Caco-2 (cell line): ENCODE data around the gene TRAK1. TPM values are rescaled to one million over a fixed set of nuclear protein-coding genes. Genes with fewer than 3 reads are reported as not detected.

Source experiments
- BruUV-seq: library from RNA; stranded (reverse); fragments of 400-500 nt; replicated peaks from 2 replicates; lab custom pipeline; 2021; lab: Mats Ljungman, UMichigan
- CTCF ChIA-PET: fragments of 300-600 bp; sonication (Branson Sonifier 250); formaldehyde crosslinking; loops from one replicate; lab custom pipeline; 2022; ENCODE audit warnings: antibody characterized with exemption; lab: Charles Lee
- POLR2A ChIA-PET: fragments of 300-600 bp; sonication (Branson Sonifier 250); formaldehyde crosslinking; loops from one replicate; lab custom pipeline; 2022; ENCODE audit warnings: antibody characterized with exemption; lab: Charles Lee
- DNase-seq, 2 experiments: peaks; one replicate each; pipeline versions ENCODE4 v3.0.0 to v3.0.0-alpha.2; 2020 to 2022
- H3K27me3 ChIP-seq: replicated peaks from 2 replicates; pipeline ENCODE4 v1.6.0; 2011; ENCODE audit warnings: low read length; ENCODE audit not compliant: control insufficient read depth, insufficient read depth
- H3K36me3 ChIP-seq: 2 replicates; pipeline ENCODE4 v1.5.1; 2011; ENCODE audit warnings: low read length; ENCODE audit not compliant: control insufficient read depth, insufficient read depth
- H3K4me1 ChIP-seq: fragments of 250-450 bp; sonication (Bioruptor Pico); 2 replicates; pipeline ENCODE4 v1.5.1; 2020; ENCODE audit warnings: mild to moderate bottlenecking
- H3K4me3 ChIP-seq: 2 replicates; pipeline ENCODE4 v1.5.1; 2011; ENCODE audit warnings: low read depth, mild to moderate bottlenecking, control low read depth, low read length
- H3K9me3 ChIP-seq: fragments of 250-450 bp; sonication (Bioruptor Pico); 2 replicates; pipeline ENCODE4 v1.5.1; 2020; ENCODE audit warnings: mild to moderate bottlenecking, moderate library complexity
- H3K27ac Mint-ChIP-seq: one replicate; pipeline ENCODE4 v1.8.0; 2022; ENCODE audit warnings: mixed read lengths; ENCODE audit not compliant: unreplicated experiment
- H3K27me3 Mint-ChIP-seq: one replicate; pipeline ENCODE4 v1.8.0; 2022; ENCODE audit warnings: mixed read lengths; ENCODE audit not compliant: insufficient read depth, unreplicated experiment
- H3K36me3 Mint-ChIP-seq: one replicate; pipeline ENCODE4 v1.8.0; 2022; ENCODE audit warnings: mild to moderate bottlenecking, mixed read lengths; ENCODE audit not compliant: insufficient read depth, unreplicated experiment
- H3K4me1 Mint-ChIP-seq: one replicate; pipeline ENCODE4 v1.8.0; 2022; ENCODE audit warnings: low read depth, mixed read lengths; ENCODE audit not compliant: unreplicated experiment
- H3K4me3 Mint-ChIP-seq: one replicate; pipeline ENCODE4 v1.8.0; 2022; ENCODE audit warnings: mild to moderate bottlenecking, moderate library complexity, mixed read lengths; ENCODE audit not compliant: unreplicated experiment
- H3K9me3 Mint-ChIP-seq: one replicate; pipeline ENCODE4 v1.8.0; 2022; ENCODE audit warnings: mixed read lengths; ENCODE audit not compliant: unreplicated experiment
- intact Hi-C: fragments of 100-400 bp; cut with micrococcal nuclease; formaldehyde crosslinking; loops from one replicate; pipeline ENCODE4 v1.10.0; 2022; ENCODE audit not compliant: unreplicated experiment
- total RNA-seq: library from RNA; stranded (reverse); gene quantifications from 2 replicates; pipeline ENCODE4 v1.2.3, GENCODE V29; 2022
- TF ChIP-seq, protein P1 (sequence below), 2 experiments: fragments of 200-600 bp in 1 of 2; IDR thresholded peaks; 1 replicate in 1 of 2; 2 replicates in 1 of 2; pipeline versions ENCODE4 v1.5.1 to v1.8.0; 2011 to 2022; ENCODE audit warnings: antibody characterized with exemption in 1 of 2, control low read depth in 1 of 2, inconsistent platforms in 1 of 2, low read depth in 1 of 2, low read length in 1 of 2, mild to moderate bottlenecking in 1 of 2, moderate library complexity in 1 of 2; ENCODE audit not compliant: insufficient read depth in 1 of 2, severe bottlenecking in 1 of 2, unreplicated experiment in 1 of 2

The TRAK1 gene
- total RNA-seq, 1 experiment from 2014 or later: 33.3 TPM

DNA sequence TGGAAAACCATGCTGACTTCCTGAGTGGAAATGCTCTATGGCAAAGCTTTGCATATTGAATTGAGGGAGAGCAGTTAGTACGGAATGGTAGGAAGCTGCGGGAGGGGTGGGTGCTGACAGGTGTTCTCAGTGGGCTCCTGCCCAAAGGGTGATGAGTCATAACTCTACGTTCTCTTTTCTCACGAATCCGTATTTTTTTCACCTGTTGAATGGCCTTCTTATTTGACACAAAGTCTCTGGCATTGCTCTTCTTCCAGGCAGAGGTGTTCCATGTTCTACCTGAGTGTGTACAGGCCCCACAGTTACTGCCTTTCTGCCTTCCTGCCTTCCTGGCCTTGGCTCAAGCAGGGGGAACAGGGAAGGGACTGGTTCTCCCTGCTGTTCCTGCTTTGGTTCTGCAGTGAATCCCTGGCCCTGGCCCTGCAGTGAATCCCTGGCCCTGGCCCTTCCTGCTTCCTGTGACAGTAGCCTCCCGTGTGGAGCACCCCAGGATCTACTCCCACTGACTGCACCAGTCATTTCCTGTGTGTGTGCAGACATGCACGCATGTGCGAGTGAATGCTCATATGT, 31.9 kb downstream of the TRAK1 start:
- no peaks in the 10 kb centered on the region for H3K9me3 ChIP-seq
- H3K27me3 ChIP-seq: no peaks in the 10 kb centered on the region
- Mint-ChIP-seq H3K4me3 (no peak overlapping the region), H3K27ac (peak overlapping the region; percentile 72), H3K36me3 (peaks cover 12% of the 10 kb centered on the region), H3K27me3 (no peaks in the 10 kb centered on the region), H3K9me3 (no peaks in the 10 kb centered on the region), H3K4me1 (peaks cover 29% of the 10 kb centered on the region)
- ChIA-PET CTCF (interaction anchor here (1.3 kb wide), 1 partner anchor 68 kb away, joined by 8 read pairs; no protein-coding TSS in a partner anchor), POLR2A (no interaction called here)
- TF ChIP-seq, protein P1, sequence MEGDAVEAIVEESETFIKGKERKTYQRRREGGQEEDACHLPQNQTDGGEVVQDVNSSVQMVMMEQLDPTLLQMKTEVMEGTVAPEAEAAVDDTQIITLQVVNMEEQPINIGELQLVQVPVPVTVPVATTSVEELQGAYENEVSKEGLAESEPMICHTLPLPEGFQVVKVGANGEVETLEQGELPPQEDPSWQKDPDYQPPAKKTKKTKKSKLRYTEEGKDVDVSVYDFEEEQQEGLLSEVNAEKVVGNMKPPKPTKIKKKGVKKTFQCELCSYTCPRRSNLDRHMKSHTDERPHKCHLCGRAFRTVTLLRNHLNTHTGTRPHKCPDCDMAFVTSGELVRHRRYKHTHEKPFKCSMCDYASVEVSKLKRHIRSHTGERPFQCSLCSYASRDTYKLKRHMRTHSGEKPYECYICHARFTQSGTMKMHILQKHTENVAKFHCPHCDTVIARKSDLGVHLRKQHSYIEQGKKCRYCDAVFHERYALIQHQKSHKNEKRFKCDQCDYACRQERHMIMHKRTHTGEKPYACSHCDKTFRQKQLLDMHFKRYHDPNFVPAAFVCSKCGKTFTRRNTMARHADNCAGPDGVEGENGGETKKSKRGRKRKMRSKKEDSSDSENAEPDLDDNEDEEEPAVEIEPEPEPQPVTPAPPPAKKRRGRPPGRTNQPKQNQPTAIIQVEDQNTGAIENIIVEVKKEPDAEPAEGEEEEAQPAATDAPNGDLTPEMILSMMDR (IDR thresholded peaks at IDR 0.05; ENCODE audit: insufficient read depth in 1 of 2, low read depth in 1 of 2, low read length in 1 of 2, severe bottlenecking in 1 of 2, unreplicated experiment in 1 of 2): no peak
- DNase-seq: no peak
- intact Hi-C loops: no loop called here
- no TSS peak for BruUV-seq
- peaks cover 48% of the 10 kb centered on the region for H3K4me1 ChIP-seq
- no peaks in the 10 kb centered on the region for H3K36me3 ChIP-seq
- no peak overlapping the region for H3K4me3 ChIP-seq

DNA sequence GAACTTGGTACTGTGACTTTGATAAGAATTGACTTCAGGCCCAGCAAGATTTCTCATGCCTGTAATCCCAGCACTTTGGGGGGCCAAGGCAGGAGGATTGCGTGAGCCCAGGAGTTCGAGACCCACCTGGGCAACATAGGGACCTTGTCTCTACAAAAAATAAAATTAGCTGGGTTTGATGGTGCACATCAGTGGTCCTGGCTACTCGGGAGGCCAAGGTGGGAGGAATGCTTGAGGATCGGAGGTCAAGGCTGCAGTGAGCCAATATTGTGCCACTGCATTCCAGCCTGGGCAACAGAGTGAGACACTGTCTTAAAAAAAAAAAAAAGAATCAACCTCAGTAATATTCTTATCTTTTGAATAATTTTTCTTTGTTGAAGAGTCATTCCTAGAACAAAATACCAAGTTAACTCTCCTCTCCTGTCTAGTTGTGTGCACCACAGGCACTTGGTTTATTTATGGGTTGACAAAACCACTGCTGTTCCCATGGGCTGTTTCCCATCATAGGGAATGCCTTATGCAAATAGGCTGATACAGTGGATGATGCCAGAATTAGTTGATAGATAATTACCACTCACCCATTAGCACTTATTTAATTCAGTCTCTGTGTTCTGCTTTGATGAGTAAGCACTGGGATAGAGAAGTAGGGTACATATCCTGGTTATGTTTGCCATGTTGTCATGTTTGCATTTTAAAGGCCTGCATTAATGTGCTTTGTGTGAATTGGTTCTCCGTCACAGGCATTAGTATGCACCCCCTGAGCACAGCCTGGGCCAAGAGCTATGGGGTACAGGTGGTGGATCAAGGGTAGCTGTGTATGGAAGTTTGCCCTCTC, 32.9 kb downstream of the TRAK1 start:
- Mint-ChIP-seq H3K9me3 (no peaks in the 10 kb centered on the region), H3K4me1 (peaks cover 29% of the 10 kb centered on the region), H3K36me3 (peaks cover 12% of the 10 kb centered on the region), H3K27ac (peak overlapping the region; percentile 72), H3K4me3 (no peak overlapping the region), H3K27me3 (no peaks in the 10 kb centered on the region)
- intact Hi-C loops: no loop called here
- no peaks in the 10 kb centered on the region for H3K27me3 ChIP-seq
- peaks cover 48% of the 10 kb centered on the region for H3K4me1 ChIP-seq
- no peaks in the 10 kb centered on the region for H3K36me3 ChIP-seq
- BruUV-seq: no TSS peak
- no peak overlapping the region for H3K4me3 ChIP-seq
- TF ChIP-seq, protein P1 (IDR thresholded peaks at IDR 0.05; ENCODE audit: insufficient read depth in 1 of 2, low read depth in 1 of 2, low read length in 1 of 2, severe bottlenecking in 1 of 2, unreplicated experiment in 1 of 2): no peak
- POLR2A ChIA-PET: no interaction called here
- H3K9me3 ChIP-seq: no peaks in the 10 kb centered on the region
- no peak for DNase-seq
- CTCF ChIA-PET: no interaction called here

DNA sequence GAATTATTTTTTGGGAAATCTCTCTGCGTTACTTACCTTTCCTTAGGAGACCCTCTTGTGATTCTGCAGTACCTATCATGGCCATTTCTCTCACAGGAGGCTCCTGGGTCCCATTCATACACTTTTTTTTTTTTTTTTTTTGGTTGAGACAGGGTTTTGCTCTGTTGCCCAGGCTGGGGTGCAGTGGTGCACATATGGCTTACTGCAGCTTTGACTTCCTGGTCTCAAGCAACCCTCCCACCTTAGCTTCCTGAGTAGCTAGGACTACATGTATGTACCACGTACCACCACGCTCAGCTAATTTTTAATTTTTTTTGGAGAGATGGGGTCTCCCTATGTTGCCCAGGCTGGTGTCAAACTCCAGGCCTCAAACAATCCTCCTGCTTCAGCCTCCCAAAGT, 36.1 kb downstream of the TRAK1 start:
- Mint-ChIP-seq H3K4me1 (peaks cover 36% of the 10 kb centered on the region), H3K36me3 (peaks cover 12% of the 10 kb centered on the region), H3K4me3 (no peak overlapping the region), H3K9me3 (no peaks in the 10 kb centered on the region), H3K27me3 (no peaks in the 10 kb centered on the region), H3K27ac (no peak overlapping the region)
- Histone ChIP-seq H3K4me3 (no peak overlapping the region), H3K4me1 (peaks cover 51% of the 10 kb centered on the region), H3K9me3 (no peaks in the 10 kb centered on the region), H3K27me3 (no peaks in the 10 kb centered on the region), H3K36me3 (no peaks in the 10 kb centered on the region)
- intact Hi-C loops: no loop called here
- POLR2A ChIA-PET: no interaction called here
- TF ChIP-seq, protein P1 (IDR thresholded peaks at IDR 0.05; ENCODE audit: insufficient read depth in 1 of 2, low read depth in 1 of 2, low read length in 1 of 2, severe bottlenecking in 1 of 2, unreplicated experiment in 1 of 2): no peak
- CTCF ChIA-PET: interaction anchor here (1.4 kb wide), 1 partner anchor 64 kb away, joined by 4 read pairs; no protein-coding TSS in a partner anchor
- DNase-seq: no peak
- BruUV-seq: no TSS peak
